CD8-positive, alpha-beta memory T cell (primary cell): Measurements from ENCODE around the gene GNA15. TPM values are rescaled to one million over a fixed set of nuclear protein-coding genes. Genes with fewer than 3 reads are reported as not detected.
"Not testable (repeated sequence)": the region's sequence is repeated elsewhere in the genome, so short reads cannot be mapped to it uniquely, and the experiment has no call there.

Source experiments
- CTCF ChIA-PET: fragments of 350-600 bp; sonication (Branson Sonifier 250); formaldehyde crosslinking; loops from one replicate; lab custom pipeline; 2021; ENCODE audit warnings: antibody characterized with exemption; lab: Charles Lee
- POLR2A ChIA-PET: fragments of 350-600 bp; sonication (Branson Sonifier 250); formaldehyde crosslinking; loops from one replicate; lab custom pipeline; 2021; ENCODE audit warnings: antibody characterized with exemption; lab: Charles Lee
- DNase-seq, 5 donors: peaks; one replicate each; pipeline versions ENCODE4 v3.0.0 to v3.0.0-alpha.2; 2020 to 2022; ENCODE audit warnings: mixed read lengths in 1 of 5
- H3K27ac ChIP-seq: one replicate; pipeline ENCODE4 v1.7.0; 2013; ENCODE audit warnings: low read depth, mild to moderate bottlenecking, low read length, moderate library complexity
- H3K27me3 ChIP-seq: 2 replicates; pipeline ENCODE4 v1.7.0; 2013; ENCODE audit warnings: low read length, mild to moderate bottlenecking; ENCODE audit not compliant: insufficient read depth, poor library complexity, severe bottlenecking
- H3K36me3 ChIP-seq: 2 replicates; pipeline ENCODE4 v1.7.0; 2013; ENCODE audit warnings: mild to moderate bottlenecking, low read length, moderate library complexity; ENCODE audit not compliant: insufficient read depth
- H3K4me1 ChIP-seq: 2 replicates; pipeline ENCODE4 v1.7.0; 2013; ENCODE audit warnings: mild to moderate bottlenecking, low read length, moderate library complexity; ENCODE audit not compliant: insufficient read depth
- H3K4me3 ChIP-seq: 2 replicates; pipeline ENCODE4 v1.7.0; 2013; ENCODE audit warnings: mild to moderate bottlenecking, low read length
- H3K9me3 ChIP-seq: 2 replicates; pipeline ENCODE4 v1.7.0; 2013; ENCODE audit warnings: mild to moderate bottlenecking, low read length
- H3K27ac Mint-ChIP-seq, 8 donors: one replicate each; pipeline ENCODE4 v1.8.0; 2020 to 2021; ENCODE audit warnings: mixed read lengths in 8 of 8, mild to moderate bottlenecking in 6 of 8, inconsistent platforms in 3 of 8, moderate library complexity in 3 of 8
- H3K27me3 Mint-ChIP-seq, 2 donors: one replicate each; pipeline ENCODE4 v1.8.0; 2020 to 2021; ENCODE audit warnings: mixed read lengths in 2 of 2, mild to moderate bottlenecking in 1 of 2, moderate library complexity in 1 of 2
- H3K36me3 Mint-ChIP-seq, 3 donors: one replicate each; pipeline ENCODE4 v1.8.0; 2020 to 2021; ENCODE audit warnings: mixed read lengths in 3 of 3, inconsistent platforms in 1 of 3, mild to moderate bottlenecking in 1 of 3
- H3K4me1 Mint-ChIP-seq, 3 donors: one replicate each; pipeline ENCODE4 v1.8.0; 2020 to 2021; ENCODE audit warnings: mixed read lengths in 3 of 3, inconsistent platforms in 1 of 3, mild to moderate bottlenecking in 1 of 3
- H3K4me3 Mint-ChIP-seq, 7 donors: one replicate each; pipeline ENCODE4 v1.8.0; 2020 to 2021; ENCODE audit warnings: mixed read lengths in 7 of 7, mild to moderate bottlenecking in 6 of 7, moderate library complexity in 4 of 7, inconsistent platforms in 2 of 7
- H3K9me3 Mint-ChIP-seq, 5 donors: one replicate each; pipeline ENCODE4 v1.8.0; 2020 to 2022; ENCODE audit warnings: mixed read lengths in 5 of 5, mild to moderate bottlenecking in 3 of 5, moderate library complexity in 2 of 5, inconsistent platforms in 1 of 5
- polyA plus RNA-seq: library from polyadenylated mRNA; unstranded; fragments of 300-500 nt; fragmentation: Illumina TruSeq; gene quantifications from one replicate; pipeline ENCODE4 v1.2.3, GENCODE V29; 2021
- total RNA-seq, 2 experiments: library from RNA; stranded (reverse); gene quantifications; one replicate each; pipeline ENCODE4 v1.2.3, GENCODE V29; 2021

GNA15 gene
- total and polyA plus RNA-seq, 3 experiments from 2014 or later = 0.59 to 3.9 (median 2.6) TPM

DNA sequence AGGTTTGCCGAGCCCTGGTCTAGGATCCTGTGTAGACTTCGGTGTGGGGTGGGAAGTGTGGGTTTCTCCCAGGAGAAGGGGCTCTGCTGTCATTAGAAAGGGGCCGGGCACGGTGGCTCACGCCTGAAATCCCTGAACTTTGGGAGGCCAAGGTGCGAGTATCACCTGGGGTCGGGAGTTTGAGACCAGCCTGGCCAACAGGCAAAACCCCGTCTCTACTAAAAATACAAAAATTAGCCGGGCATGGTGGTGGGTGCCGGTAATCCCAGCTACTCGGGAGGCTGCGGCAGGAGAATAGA is 55.9 kb downstream of the GNA15 start:
- DNase-seq, H3K36me3 ChIP-seq, H3K27me3 ChIP-seq, H3K27ac ChIP-seq, H3K27me3 Mint-ChIP-seq, H3K4me3 Mint-ChIP-seq, H3K9me3 Mint-ChIP-seq, H3K4me3 ChIP-seq, CTCF ChIA-PET, POLR2A ChIA-PET, H3K27ac Mint-ChIP-seq, H3K9me3 ChIP-seq: not testable (repeated sequence)
- Mint-ChIP-seq H3K4me1 (peaks cover 28 to 31% (median 31%) of the 10 kb centered on the region in 3 donors), H3K36me3 (peaks cover 0 to 43% (median 7%) of the 10 kb centered on the region in 3 donors)
- H3K4me1 ChIP-seq = peaks cover 27% of the 10 kb centered on the region

DNA sequence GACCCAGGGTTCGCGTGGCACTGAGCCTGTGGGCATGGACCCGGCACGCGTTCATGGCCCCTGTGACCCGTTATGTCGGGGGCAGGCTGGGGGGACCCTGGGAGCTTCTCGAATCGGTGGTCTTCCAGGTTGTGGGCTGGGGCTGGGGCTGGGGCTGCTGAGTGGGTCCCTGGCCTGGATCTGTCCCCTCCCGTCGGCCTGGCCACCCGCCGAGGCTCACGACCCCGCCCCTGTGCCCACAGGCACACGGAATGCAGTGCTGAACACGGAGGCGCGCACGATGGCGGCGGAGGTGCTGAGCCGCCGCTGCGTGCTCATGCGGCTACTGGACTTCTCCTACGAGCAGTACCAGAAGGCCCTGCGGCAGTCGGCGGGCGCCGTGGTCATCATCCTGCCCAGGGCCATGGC is 56.4 kb downstream of the GNA15 start:
- peaks cover 0 to 1% of the 10 kb centered on the region in 2 donors for H3K27me3 Mint-ChIP-seq
- no peak overlapping the region for H3K27ac Mint-ChIP-seq
- ChIA-PET CTCF (no interaction called here), POLR2A (no interaction called here)
- H3K27me3 ChIP-seq = no peaks in the 10 kb centered on the region
- H3K4me3 Mint-ChIP-seq = no peak overlapping the region
- peaks cover 0 to 43% (median 7%) of the 10 kb centered on the region in 3 donors for H3K36me3 Mint-ChIP-seq
- DNase-seq = no peak
- H3K4me3 ChIP-seq = no peak overlapping the region
- H3K4me1 Mint-ChIP-seq = peaks cover 23 to 27% (median 26%) of the 10 kb centered on the region in 3 donors
- no peaks in the 10 kb centered on the region for H3K36me3 ChIP-seq
- no peak overlapping the region for H3K27ac ChIP-seq
- no peaks in the 10 kb centered on the region for H3K9me3 Mint-ChIP-seq
- H3K9me3 ChIP-seq = no peaks in the 10 kb centered on the region
- H3K4me1 ChIP-seq = peaks cover 22% of the 10 kb centered on the region

DNA sequence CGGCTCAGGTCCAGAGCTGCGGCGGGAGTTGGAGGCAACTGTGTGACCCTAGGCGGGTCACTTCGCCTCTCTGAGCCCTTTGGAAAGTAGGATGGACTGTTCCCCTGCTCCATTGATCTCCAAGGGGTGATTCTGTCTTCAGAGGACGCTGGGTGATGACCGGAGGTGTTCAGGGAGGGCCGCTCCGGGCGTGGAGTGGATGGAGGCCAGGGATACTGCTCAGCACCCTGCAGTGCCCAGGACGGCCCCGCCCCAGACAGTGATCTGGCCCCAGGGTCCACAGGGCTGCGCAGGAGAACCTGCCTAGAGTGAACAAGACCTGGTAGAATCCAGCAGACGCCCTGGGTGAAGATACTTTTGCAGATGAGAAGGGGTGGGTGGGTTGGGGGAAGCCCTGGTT is 56.9 kb downstream of the GNA15 start:
- no peak for DNase-seq
- ChIA-PET CTCF (no interaction called here), POLR2A (no interaction called here)
- H3K4me1 ChIP-seq = peaks cover 18% of the 10 kb centered on the region
- no peak overlapping the region for H3K27ac ChIP-seq
- no peak overlapping the region for H3K4me3 ChIP-seq
- H3K9me3 ChIP-seq = no peaks in the 10 kb centered on the region
- H3K9me3 Mint-ChIP-seq = no peaks in the 10 kb centered on the region
- no peaks in the 10 kb centered on the region for H3K27me3 ChIP-seq
- no peaks in the 10 kb centered on the region for H3K36me3 ChIP-seq
- H3K27me3 Mint-ChIP-seq = peaks cover 0 to 1% of the 10 kb centered on the region in 2 donors
- H3K4me1 Mint-ChIP-seq = peaks cover 20 to 22% (median 22%) of the 10 kb centered on the region in 3 donors
- peaks cover 0 to 42% (median 7%) of the 10 kb centered on the region in 3 donors for H3K36me3 Mint-ChIP-seq
- no peak overlapping the region for H3K4me3 Mint-ChIP-seq
- H3K27ac Mint-ChIP-seq = no peak overlapping the region

DNA sequence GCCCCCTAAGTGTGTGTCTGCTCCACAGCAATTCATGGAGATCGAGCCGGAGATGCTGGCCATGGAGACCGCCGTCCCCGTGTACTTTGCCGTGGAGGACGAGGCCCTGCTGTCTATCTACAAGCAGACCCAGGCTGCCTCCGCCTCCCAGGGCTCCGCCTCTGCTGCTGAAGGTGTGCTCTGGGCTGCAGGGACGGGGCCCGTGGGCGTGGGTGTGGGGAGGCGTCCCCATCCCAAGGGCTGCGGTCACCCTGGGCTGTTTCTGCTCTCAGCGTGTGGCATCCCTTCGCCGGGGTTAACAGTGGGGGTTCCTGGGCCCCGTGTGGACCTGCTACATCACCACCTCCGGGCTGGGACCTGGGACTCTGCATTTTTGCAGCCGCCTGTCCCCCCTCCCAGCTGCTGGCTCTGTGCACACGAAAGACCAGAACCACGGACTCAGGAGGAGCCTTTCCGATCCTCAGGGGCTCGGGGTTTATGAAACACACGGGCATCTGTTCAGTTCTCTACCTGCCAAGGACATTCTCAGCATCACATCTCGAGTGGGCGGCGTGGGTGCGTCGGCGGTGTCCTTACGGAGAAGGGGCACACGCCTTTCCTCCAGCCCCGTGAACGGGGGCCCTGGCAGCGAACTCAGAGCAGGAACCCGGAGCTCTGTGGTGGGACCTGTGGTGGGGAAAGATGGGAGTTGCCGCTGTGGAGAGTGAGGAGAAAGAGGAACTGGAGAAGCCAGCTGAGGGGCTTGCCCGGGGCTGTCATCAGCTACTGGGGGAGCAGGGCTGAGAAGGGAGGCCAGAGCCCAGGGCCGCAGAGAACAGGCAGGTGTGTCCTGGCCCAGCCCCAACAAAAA is 57.6 kb downstream of the GNA15 start:
- Mint-ChIP-seq H3K4me3 (no peak overlapping the region), H3K36me3 (peaks cover 0 to 38% (median 7%) of the 10 kb centered on the region in 3 donors), H3K27me3 (peaks cover 0 to 1% of the 10 kb centered on the region in 2 donors), H3K27ac (no peak overlapping the region), H3K9me3 (no peaks in the 10 kb centered on the region), H3K4me1 (peaks cover 13 to 14% (median 14%) of the 10 kb centered on the region in 3 donors)
- ChIA-PET POLR2A (interaction anchor here (0.6 kb wide), 1 partner anchor 350 kb away, joined by 4 read pairs; no protein-coding TSS in a partner anchor), CTCF (interaction anchor here (1.0 kb wide), 1 partner anchor 9 kb away, joined by 3 read pairs; no protein-coding TSS in a partner anchor)
- H3K4me3 ChIP-seq = no peak overlapping the region
- H3K36me3 ChIP-seq = no peaks in the 10 kb centered on the region
- peaks cover 11% of the 10 kb centered on the region for H3K4me1 ChIP-seq
- no peak for DNase-seq
- H3K9me3 ChIP-seq = no peaks in the 10 kb centered on the region
- H3K27me3 ChIP-seq = no peaks in the 10 kb centered on the region
- H3K27ac ChIP-seq = no peak overlapping the region

DNA sequence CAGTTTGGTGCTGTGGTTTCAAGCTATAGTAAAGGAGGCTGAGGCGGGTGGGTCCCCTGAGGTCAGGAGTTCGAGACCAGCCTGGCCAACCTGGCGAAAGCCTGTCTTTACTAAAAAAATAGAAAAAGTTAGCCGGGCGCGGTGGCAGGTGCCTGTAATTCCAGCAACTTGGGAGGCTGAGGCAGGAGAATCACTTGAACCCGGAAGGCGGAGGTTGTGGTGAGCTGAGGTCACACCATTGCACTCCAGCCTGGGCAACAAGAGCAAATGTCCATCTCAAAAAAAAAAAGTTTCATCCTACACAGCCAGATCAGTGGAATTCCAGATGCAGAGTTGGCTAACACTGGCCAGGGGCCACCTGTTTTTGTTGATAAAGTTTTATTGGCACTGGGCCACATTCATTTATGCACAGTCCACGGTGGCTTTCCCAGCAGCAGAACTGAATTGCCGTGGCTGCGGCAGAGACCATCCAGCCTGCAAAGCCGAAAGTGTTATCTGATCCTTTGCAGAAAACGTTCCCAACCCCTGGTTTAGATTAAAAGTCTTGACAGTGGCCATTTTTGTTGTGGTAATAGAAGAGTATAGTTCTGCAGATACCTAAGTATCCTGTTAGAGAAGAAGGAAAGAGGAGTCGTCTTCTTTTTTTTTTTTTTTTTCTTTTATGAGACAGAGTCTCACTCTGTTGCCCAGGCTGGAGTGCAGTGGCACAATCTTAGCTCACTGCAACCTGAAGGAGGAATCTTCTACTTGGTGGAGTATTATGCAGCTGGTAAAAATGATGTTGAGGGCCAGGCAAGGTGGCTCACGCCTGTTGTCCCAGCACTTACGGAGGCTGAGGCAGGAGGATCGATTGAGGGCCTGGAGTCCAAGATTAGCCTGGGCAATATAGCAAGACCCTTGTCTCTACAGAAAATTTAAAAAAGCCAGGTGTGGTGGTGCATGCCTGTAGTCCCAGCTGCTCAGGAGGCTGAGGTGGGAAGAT is 58.6 kb downstream of the GNA15 start:
- Mint-ChIP-seq H3K9me3 (no peaks in the 10 kb centered on the region), H3K4me1 (peaks cover 4 to 5% (median 5%) of the 10 kb centered on the region in 3 donors), H3K4me3 (peak overlapping the region in 1 of 7 donors; percentile 10), H3K27ac (peak overlapping the region in 2 of 8 donors; percentile 8 to 63), H3K36me3 (peaks cover 0 to 33% (median 7%) of the 10 kb centered on the region in 3 donors), H3K27me3 (peaks cover 0 to 1% of the 10 kb centered on the region in 2 donors)
- no peaks in the 10 kb centered on the region for H3K9me3 ChIP-seq
- no peak for DNase-seq
- POLR2A ChIA-PET = interaction anchor here (0.6 kb wide), 2 partner anchors 55 to 351 kb away, joined by 4 read pairs; no protein-coding TSS in a partner anchor
- CTCF ChIA-PET = interaction anchor here (0.7 to 1.0 kb wide), 2 partner anchors 8 to 252 kb away, joined by 3 to 4 read pairs; no protein-coding TSS in a partner anchor
- no peak overlapping the region for H3K27ac ChIP-seq
- no peaks in the 10 kb centered on the region for H3K27me3 ChIP-seq
- H3K36me3 ChIP-seq = no peaks in the 10 kb centered on the region
- H3K4me1 ChIP-seq = peaks cover 2% of the 10 kb centered on the region
- no peak overlapping the region for H3K4me3 ChIP-seq

DNA sequence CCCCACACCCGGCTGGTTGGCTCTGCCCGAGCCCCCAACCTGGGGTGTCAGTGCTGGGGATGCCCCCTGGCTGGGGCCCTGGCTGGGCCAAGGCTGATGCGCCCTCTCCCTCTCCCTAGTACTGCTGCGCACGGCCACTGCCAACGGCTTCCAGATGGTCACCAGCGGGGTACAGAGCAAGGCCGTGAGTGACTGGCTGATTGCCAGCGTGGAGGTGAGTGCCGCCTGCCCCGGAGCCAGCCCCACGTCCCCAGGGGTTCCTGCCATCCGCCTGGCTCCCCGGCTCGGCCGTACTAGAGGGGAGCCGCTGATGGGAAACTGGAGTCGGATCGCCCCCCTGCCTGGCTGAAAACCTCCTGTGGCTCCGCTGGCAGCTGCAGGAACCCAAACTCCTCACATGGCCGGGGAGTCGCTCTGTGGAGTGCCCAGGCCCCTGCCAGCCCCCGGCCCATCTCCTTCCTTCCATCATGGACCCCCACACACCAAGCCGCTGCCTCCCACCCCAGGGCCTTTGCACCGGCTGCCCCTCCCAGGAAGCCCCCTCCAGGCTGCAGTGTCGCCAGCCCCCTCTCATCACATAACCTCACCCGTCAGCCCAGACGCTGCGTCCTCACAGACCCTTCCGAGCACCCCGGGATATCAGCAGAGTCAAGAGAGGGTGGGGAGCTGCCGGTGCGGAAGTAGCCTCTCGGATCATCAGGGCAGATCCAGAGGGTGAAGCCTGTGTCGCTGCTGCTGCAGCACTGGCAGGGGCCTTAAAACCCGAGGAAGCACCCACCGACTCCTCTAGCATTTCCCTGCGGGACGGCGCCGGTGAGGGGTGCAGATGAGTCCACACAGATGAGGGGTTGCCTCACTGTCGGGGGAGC is 60.5 kb downstream of the GNA15 start:
- Histone ChIP-seq H3K4me3 (no peak overlapping the region), H3K9me3 (no peaks in the 10 kb centered on the region), H3K4me1 (no peaks in the 10 kb centered on the region), H3K36me3 (no peaks in the 10 kb centered on the region), H3K27me3 (no peaks in the 10 kb centered on the region), H3K27ac (no peak overlapping the region)
- Mint-ChIP-seq H3K4me3 (no peak overlapping the region), H3K36me3 (peaks cover 0 to 40% (median 5%) of the 10 kb centered on the region in 3 donors), H3K27me3 (peaks cover 0 to 1% of the 10 kb centered on the region in 2 donors), H3K4me1 (no peaks in the 10 kb centered on the region), H3K9me3 (no peaks in the 10 kb centered on the region), H3K27ac (peak overlapping the region in 2 of 8 donors; percentile 29 to 64)
- DNase-seq = no peak
- ChIA-PET CTCF (no interaction called here), POLR2A (no interaction called here)

DNA sequence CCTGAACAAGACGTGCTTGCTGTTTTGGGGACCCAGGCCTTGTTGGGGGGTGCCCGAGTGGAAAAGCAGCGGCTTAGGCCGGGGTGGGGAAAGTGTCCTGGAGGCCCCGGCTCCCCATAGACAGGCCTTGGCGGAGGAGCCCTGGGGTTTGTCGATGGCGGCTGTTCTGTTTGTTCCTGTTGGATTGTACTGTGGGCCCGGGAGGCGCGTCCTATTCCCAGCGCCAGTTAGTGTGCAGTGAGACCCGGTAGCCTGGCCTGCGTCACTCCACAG is 61.0 kb downstream of the GNA15 start:
- Mint-ChIP-seq H3K4me3 (no peak overlapping the region), H3K27me3 (peaks cover 0 to 1% of the 10 kb centered on the region in 2 donors), H3K27ac (peak overlapping the region in 2 of 8 donors; percentile 29 to 64), H3K9me3 (no peaks in the 10 kb centered on the region), H3K4me1 (no peaks in the 10 kb centered on the region), H3K36me3 (peaks cover 0 to 39% (median 5%) of the 10 kb centered on the region in 3 donors)
- ChIA-PET CTCF (no interaction called here), POLR2A (no interaction called here)
- DNase-seq = no peak
- Histone ChIP-seq H3K36me3 (no peaks in the 10 kb centered on the region), H3K27me3 (no peaks in the 10 kb centered on the region), H3K27ac (no peak overlapping the region), H3K4me1 (no peaks in the 10 kb centered on the region), H3K9me3 (no peaks in the 10 kb centered on the region), H3K4me3 (no peak overlapping the region)
